ENCODE results near the gene VGF. TPM values are rescaled to one million over a fixed set of nuclear protein-coding genes. Genes with fewer than 3 reads are reported as not detected.
"Not testable (repeated sequence)": the region's sequence is repeated elsewhere in the genome, so short reads cannot be mapped to it uniquely, and the experiment has no call there.

Gene VGF
- 1 to 10 TPM in 1 of 3 donors, under 1 TPM in 1, not detected in 1; 0.22 to 8.6 TPM for polyA plus RNA-seq

GRCh38 chr7:101165075-101165957, at the start of gene VGF:
TSS of gene VGF (minus strand) at chr7:101165569. CDS start at chr7:101164843, 726 bp downstream.
- 3% methylated on average over 72 to 74 of the region's 74 CpGs for WGBS, 3 donors

GRCh38 chr7:101212014-101212413, 46.6 kb upstream of the VGF start:
- H3K27ac ChIP-seq (ENCODE audit: low read depth, low read length), result no peak overlapping the region
- 92 to 99% (median 93%) methylated on average over 8 of the region's 8 CpGs for WGBS, 3 donors

More at GRCh38 chr7:101165075-101165957, at the start of gene VGF:
- H3K27ac ChIP-seq (ENCODE audit: low read depth, low read length), result no peak within 1 kb of the TSS

- H3K27ac ChIP-seq (ENCODE audit: low read depth, low read length), result no peak overlapping the region
- 96 to 97% (median 97%) methylated on average over 23 to 24 of the region's 24 CpGs for WGBS, 3 donors
These were observed 46.1 kb upstream of the VGF start for GRCh38 chr7:101211501-101211900.

- 93 to 96% (median 95%) methylated on average over 18 to 19 of the region's 19 CpGs for WGBS, 3 donors
- no peak overlapping the region for H3K27ac ChIP-seq (ENCODE audit: low read depth, low read length)
These were observed 44.8 kb upstream of the VGF start for GRCh38 chr7:101210143-101210542.

GRCh38 chr7:101208794-101209193, 43.4 kb upstream of the VGF start:
- 89 to 97% (median 93%) methylated on average over 14 of the region's 14 CpGs for WGBS, 3 donors
- H3K27ac ChIP-seq (ENCODE audit: low read depth, low read length), result no peak overlapping the region

- H3K27ac ChIP-seq (ENCODE audit: low read depth, low read length), result no peak overlapping the region
- WGBS, 3 donors, result 94 to 98% (median 96%) methylated on average over 16 to 17 of the region's 17 CpGs
These were observed 42.1 kb upstream of the VGF start for GRCh38 chr7:101207459-101207858.

GRCh38 chr7:101206665-101207042, 41.3 kb upstream of the VGF start:
- no peak overlapping the region for H3K27ac ChIP-seq (ENCODE audit: low read depth, low read length)
- 89 to 91% (median 90%) methylated on average over 18 to 19 of the region's 19 CpGs for WGBS, 3 donors

GRCh38 chr7:101205901-101206664, 40.7 kb upstream of the VGF start:
- H3K27ac ChIP-seq (ENCODE audit: low read depth, low read length), result no peak overlapping the region
- WGBS, 3 donors, result 85 to 86% (median 85%) methylated on average over 32 of the region's 32 CpGs

- H3K27ac ChIP-seq (ENCODE audit: low read depth, low read length), result not testable (repeated sequence)
- 51 to 69% (median 56%) methylated on average over 22 of the region's 22 CpGs for WGBS, 3 donors
These were observed 38.7 kb upstream of the VGF start for GRCh38 chr7:101203740-101204738.

- 84 to 91% (median 86%) methylated on average over 5 of the region's 5 CpGs for WGBS, 3 donors
- H3K27ac ChIP-seq (ENCODE audit: low read depth, low read length), result no peak overlapping the region
These were observed 37.2 kb upstream of the VGF start for GRCh38 chr7:101202603-101202918.

- whole genome bisulfite sequencing, 3 donors, result 7 to 9% (median 9%) methylated on average over 72 to 75 of the region's 75 CpGs
- no peak overlapping the region for H3K27ac ChIP-seq (ENCODE audit: low read depth, low read length)
These were observed 36.6 kb upstream of the VGF start for GRCh38 chr7:101201695-101202602.

GRCh38 chr7:101200862-101201599, 35.7 kb upstream of the VGF start, which contains the start of gene MOGAT3:
TSS of gene MOGAT3 (minus strand) at chr7:101201036. CDS start at chr7:101200854, 182 bp downstream.
- no peak within 1 kb of the TSS for H3K27ac ChIP-seq (ENCODE audit: low read depth, low read length)
- 18 to 35% (median 32%) methylated on average over 18 to 21 of the region's 21 CpGs for WGBS, 3 donors

GRCh38 chr7:101200504-101200861, 35.1 kb upstream of the VGF start:
- 79 to 85% (median 82%) methylated on average over 2 of the region's 2 CpGs for WGBS, 3 donors
- H3K27ac ChIP-seq (ENCODE audit: low read depth, low read length), result no peak overlapping the region

- 85 to 92% (median 90%) methylated on average over 10 of the region's 10 CpGs for WGBS, 3 donors
- H3K27ac ChIP-seq (ENCODE audit: low read depth, low read length), result not testable (repeated sequence)
These were observed 34.2 kb upstream of the VGF start for GRCh38 chr7:101199522-101199921.

GRCh38 chr7:101198476-101198875, 33.1 kb upstream of the VGF start:
- no peak overlapping the region for H3K27ac ChIP-seq (ENCODE audit: low read depth, low read length)
- WGBS, 3 donors, result 69 to 73% (median 72%) methylated on average over 14 of the region's 14 CpGs

GRCh38 chr7:101197991-101198390, 32.6 kb upstream of the VGF start:
- H3K27ac ChIP-seq (ENCODE audit: low read depth, low read length), result no peak overlapping the region
- 70 to 74% (median 70%) methylated on average over 21 of the region's 21 CpGs for WGBS, 3 donors

- H3K27ac ChIP-seq (ENCODE audit: low read depth, low read length), result no peak overlapping the region
- WGBS, 3 donors, result 81 to 86% (median 84%) methylated on average over 17 of the region's 17 CpGs
These were observed 30.5 kb upstream of the VGF start for GRCh38 chr7:101195884-101196283.
